Measurements from ENCODE around the gene NT5C1A.

DNA sequence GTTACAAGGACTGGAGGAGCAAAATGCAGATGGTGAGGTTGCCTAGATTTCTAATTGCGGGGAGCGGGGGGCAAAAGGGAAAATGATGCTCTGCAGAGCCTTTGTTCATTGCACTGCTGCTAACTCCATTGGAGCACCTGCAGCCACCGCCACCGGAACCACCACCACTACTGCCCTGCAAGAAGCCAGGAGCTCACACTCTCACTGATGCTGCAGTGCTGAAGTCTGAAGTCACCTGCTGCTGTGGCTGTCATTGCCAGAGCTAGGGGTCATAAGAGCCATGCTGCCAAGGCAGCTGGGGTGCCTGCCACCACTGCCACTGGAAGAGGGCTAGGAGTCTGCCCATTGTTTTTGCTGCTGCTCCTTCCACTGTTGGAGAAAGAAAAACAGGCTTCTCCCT lies 26.7 kb upstream of the NT5C1A start:
- TF ChIP-seq EZH2phosphoT487 (IDR thresholded peaks at IDR 0.05; ENCODE audit: insufficient read depth, low read depth) (no peak), EZH2 (IDR thresholded peaks at IDR 0.05; ENCODE audit: insufficient read depth, poor library complexity, severe bottlenecking) (no peak)

All from GM23248 (cell line).